Measurements from ENCODE around the gene ELMO1. TPM values are rescaled to one million over a fixed set of nuclear protein-coding genes. Genes with fewer than 3 reads are reported as not detected.

ELMO1 gene
- total RNA-seq, 1 experiment from 2014 or later: not detected

DNA sequence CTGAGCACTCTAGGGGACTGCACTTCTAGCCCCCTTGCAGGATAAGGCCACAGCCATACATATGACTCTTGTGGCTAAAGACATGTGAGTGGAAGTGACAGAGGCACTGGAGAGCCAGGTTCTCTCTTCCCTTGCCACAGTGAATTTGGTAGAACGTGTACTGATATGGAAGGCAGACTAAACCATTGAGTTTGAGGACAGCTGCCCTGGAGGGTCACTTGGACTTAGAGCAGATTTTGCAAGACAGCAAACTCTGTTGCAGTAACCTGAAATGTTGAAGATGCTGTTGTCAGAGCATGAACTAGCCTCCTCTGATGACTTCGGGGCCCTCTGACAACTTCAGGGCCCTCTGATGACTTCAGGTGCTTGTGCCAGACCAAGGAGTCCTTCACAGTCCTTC is 85.9 kb downstream of the ELMO1 start:
- intact Hi-C loops (cut with micrococcal nuclease): no loop called here
- H3K9me3 ChIP-seq (ENCODE audit: low read length): no peaks in the 10 kb centered on the region
- H3K36me3 ChIP-seq (ENCODE audit: low read depth, low read length): no peaks in the 10 kb centered on the region
- H3K4me3 ChIP-seq (ENCODE audit: low read length): no peak overlapping the region
- H3K27me3 ChIP-seq (ENCODE audit: low read length): no peaks in the 10 kb centered on the region
- no peak overlapping the region for H2AFZ ChIP-seq (ENCODE audit: low read length)
- ATAC-seq (no peak), DNase-seq (no peak)
- ChIA-PET CTCF (no interaction called here), POLR2A (ENCODE audit: unreplicated experiment) (no interaction called here)
- no peak overlapping the region for H3K4me2 ChIP-seq (ENCODE audit: low read length)
- H4K20me1 ChIP-seq (ENCODE audit: low read length): no peaks in the 10 kb centered on the region
- no peaks in the 10 kb centered on the region for H3K79me2 ChIP-seq (ENCODE audit: low read length)
- no peak overlapping the region for H3K27ac ChIP-seq (ENCODE audit: low read length)
- no peaks in the 10 kb centered on the region for H3F3A ChIP-seq (ENCODE audit: low read length, unreplicated experiment)
- H3K4me1 ChIP-seq (ENCODE audit: insufficient read depth, low read length): no peaks in the 10 kb centered on the region
- TF ChIP-seq EZH2 (IDR thresholded peaks at IDR 0.05; ENCODE audit: low read length, unreplicated experiment) (no peak), EZH2phosphoT487 (IDR thresholded peaks at IDR 0.05; ENCODE audit: borderline replicate concordance, low read length) (no peak)
- TF ChIP-seq, protein P1, sequence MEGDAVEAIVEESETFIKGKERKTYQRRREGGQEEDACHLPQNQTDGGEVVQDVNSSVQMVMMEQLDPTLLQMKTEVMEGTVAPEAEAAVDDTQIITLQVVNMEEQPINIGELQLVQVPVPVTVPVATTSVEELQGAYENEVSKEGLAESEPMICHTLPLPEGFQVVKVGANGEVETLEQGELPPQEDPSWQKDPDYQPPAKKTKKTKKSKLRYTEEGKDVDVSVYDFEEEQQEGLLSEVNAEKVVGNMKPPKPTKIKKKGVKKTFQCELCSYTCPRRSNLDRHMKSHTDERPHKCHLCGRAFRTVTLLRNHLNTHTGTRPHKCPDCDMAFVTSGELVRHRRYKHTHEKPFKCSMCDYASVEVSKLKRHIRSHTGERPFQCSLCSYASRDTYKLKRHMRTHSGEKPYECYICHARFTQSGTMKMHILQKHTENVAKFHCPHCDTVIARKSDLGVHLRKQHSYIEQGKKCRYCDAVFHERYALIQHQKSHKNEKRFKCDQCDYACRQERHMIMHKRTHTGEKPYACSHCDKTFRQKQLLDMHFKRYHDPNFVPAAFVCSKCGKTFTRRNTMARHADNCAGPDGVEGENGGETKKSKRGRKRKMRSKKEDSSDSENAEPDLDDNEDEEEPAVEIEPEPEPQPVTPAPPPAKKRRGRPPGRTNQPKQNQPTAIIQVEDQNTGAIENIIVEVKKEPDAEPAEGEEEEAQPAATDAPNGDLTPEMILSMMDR (conservative IDR thresholded peaks at IDR 0.05; ENCODE audit: low read depth, low read length): no peak
- H3K9ac ChIP-seq (ENCODE audit: low read length): no peak overlapping the region
- BruUV-seq (replicated peaks): no TSS peak
- no peaks in the 10 kb centered on the region for H3K9me2 ChIP-seq (replicated peaks; ENCODE audit: low read length)

DNA sequence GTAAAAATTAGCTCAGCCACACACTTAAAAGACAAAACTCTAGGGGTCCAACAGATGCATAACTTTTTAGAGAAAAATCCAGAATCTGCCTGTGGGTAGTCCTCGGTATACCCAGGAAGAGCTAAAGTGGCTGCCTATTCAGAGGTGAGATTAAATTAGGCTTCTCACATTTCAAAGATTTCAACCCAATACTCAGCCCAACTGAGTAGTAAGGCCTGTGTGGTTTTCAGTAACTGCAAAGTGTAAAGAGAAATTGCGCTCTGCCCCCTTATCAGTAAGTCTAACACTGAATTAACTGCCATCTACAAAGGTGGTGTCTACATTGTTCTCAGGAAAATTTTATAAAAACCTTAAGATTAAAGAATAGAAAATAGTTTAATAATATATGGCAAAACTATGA is 88.2 kb downstream of the ELMO1 start:
- H3K4me2 ChIP-seq (ENCODE audit: low read length): no peak overlapping the region
- no peaks in the 10 kb centered on the region for H3K9me3 ChIP-seq (ENCODE audit: low read length)
- H3K9ac ChIP-seq (ENCODE audit: low read length): no peak overlapping the region
- H3K27ac ChIP-seq (ENCODE audit: low read length): no peak overlapping the region
- H3K36me3 ChIP-seq (ENCODE audit: low read depth, low read length): no peaks in the 10 kb centered on the region
- TF ChIP-seq EZH2phosphoT487 (IDR thresholded peaks at IDR 0.05; ENCODE audit: borderline replicate concordance, low read length) (no peak), EZH2 (IDR thresholded peaks at IDR 0.05; ENCODE audit: low read length, unreplicated experiment) (no peak)
- TF ChIP-seq, protein P1 (conservative IDR thresholded peaks at IDR 0.05; ENCODE audit: low read depth, low read length): no peak
- no peaks in the 10 kb centered on the region for H4K20me1 ChIP-seq (ENCODE audit: low read length)
- no peaks in the 10 kb centered on the region for H3K4me1 ChIP-seq (ENCODE audit: insufficient read depth, low read length)
- DNase-seq: no peak
- ChIA-PET CTCF (no interaction called here), POLR2A (ENCODE audit: unreplicated experiment) (no interaction called here)
- no peak overlapping the region for H2AFZ ChIP-seq (ENCODE audit: low read length)
- BruUV-seq (replicated peaks): no TSS peak
- intact Hi-C loops (cut with micrococcal nuclease): no loop called here
- H3K27me3 ChIP-seq (ENCODE audit: low read length): no peaks in the 10 kb centered on the region
- H3F3A ChIP-seq (ENCODE audit: low read length, unreplicated experiment): no peaks in the 10 kb centered on the region
- ATAC-seq: no peak
- H3K4me3 ChIP-seq (ENCODE audit: low read length): no peak overlapping the region
- no peaks in the 10 kb centered on the region for H3K79me2 ChIP-seq (ENCODE audit: low read length)
- H3K9me2 ChIP-seq (replicated peaks; ENCODE audit: low read length): no peaks in the 10 kb centered on the region

DNA sequence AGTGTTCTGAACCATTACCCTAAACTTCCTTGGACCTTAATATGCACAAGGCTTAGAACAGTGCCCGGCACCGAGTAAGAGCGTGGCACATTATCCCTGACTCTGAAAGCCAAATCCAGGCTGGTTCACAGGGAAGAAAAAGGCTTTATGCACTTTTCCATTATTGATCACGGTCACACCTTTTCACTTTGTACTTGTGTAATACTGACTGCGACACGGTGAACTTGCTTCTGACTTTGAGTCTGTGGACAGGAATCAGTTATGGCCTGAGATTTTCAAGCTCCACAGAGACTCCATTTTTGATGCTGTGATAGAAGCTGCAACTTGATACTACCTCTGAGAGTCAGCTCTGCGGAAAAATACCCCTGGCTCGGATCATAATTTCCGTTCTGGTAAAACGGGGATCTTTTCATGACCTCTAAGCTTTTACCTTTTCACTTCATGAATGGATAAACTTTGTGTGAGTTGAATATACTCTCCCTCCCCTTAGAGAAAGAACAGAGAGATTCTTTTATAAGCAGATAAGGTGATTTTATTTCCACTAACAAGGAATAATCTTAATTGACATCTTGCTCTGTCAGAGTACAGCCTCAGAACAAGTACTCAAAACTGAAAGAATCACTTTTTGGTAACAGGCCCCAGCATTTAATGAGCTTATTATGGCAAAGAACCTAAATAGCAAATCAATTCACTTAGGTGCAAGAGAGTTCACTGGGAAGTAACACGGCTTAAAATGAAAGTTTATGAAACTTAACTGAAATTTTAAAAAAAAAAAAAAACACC is 88.8 kb downstream of the ELMO1 start:
- DNase-seq (no peak), ATAC-seq (no peak)
- H3K4me3 ChIP-seq (ENCODE audit: low read length): no peak overlapping the region
- H3K27me3 ChIP-seq (ENCODE audit: low read length): no peaks in the 10 kb centered on the region
- BruUV-seq (replicated peaks): no TSS peak
- H2AFZ ChIP-seq (ENCODE audit: low read length): no peak overlapping the region
- ChIA-PET POLR2A (ENCODE audit: unreplicated experiment) (no interaction called here), CTCF (no interaction called here)
- no peak overlapping the region for H3K9ac ChIP-seq (ENCODE audit: low read length)
- intact Hi-C loops (cut with micrococcal nuclease): no loop called here
- H3K4me1 ChIP-seq (ENCODE audit: insufficient read depth, low read length): no peaks in the 10 kb centered on the region
- H3K9me3 ChIP-seq (ENCODE audit: low read length): no peaks in the 10 kb centered on the region
- H3K9me2 ChIP-seq (replicated peaks; ENCODE audit: low read length): no peaks in the 10 kb centered on the region
- no peak overlapping the region for H3K27ac ChIP-seq (ENCODE audit: low read length)
- no peaks in the 10 kb centered on the region for H3K36me3 ChIP-seq (ENCODE audit: low read depth, low read length)
- no peak overlapping the region for H3K4me2 ChIP-seq (ENCODE audit: low read length)
- no peaks in the 10 kb centered on the region for H3F3A ChIP-seq (ENCODE audit: low read length, unreplicated experiment)
- no peaks in the 10 kb centered on the region for H4K20me1 ChIP-seq (ENCODE audit: low read length)
- TF ChIP-seq EZH2phosphoT487 (IDR thresholded peaks at IDR 0.05; ENCODE audit: borderline replicate concordance, low read length) (no peak), EZH2 (IDR thresholded peaks at IDR 0.05; ENCODE audit: low read length, unreplicated experiment) (no peak)
- TF ChIP-seq, protein P1 (conservative IDR thresholded peaks at IDR 0.05; ENCODE audit: low read depth, low read length): no peak
- no peaks in the 10 kb centered on the region for H3K79me2 ChIP-seq (ENCODE audit: low read length)
